ENCODE measurements around the gene MFN2.

- TF ChIP-seq POLR2AphosphoS5 (IDR thresholded peaks at IDR 0.05) (no peak), CTCF (IDR thresholded peaks at IDR 0.05; ENCODE audit: poor library complexity, severe bottlenecking) (no peak), TAF1 (IDR thresholded peaks at IDR 0.05; ENCODE audit: low read depth) (no peak), EZH2 (IDR thresholded peaks at IDR 0.05; ENCODE audit: borderline replicate concordance, insufficient read depth, low read length, poor library complexity, severe bottlenecking) (no peak), EP300 (conservative IDR thresholded peaks at IDR 0.05; ENCODE audit: poor library complexity, severe bottlenecking) (no peak)
These were observed 79.0 kb downstream of the MFN2 start for GRCh38 chr1:12059226-12059625.

Measured in neural cell (in vitro differentiated cells).